GM18909 (cell line): ENCODE data around the gene PSD.

Experiments used
- ATAC-seq: cut with Tn5 transposase; IDR thresholded peaks from one replicate; pipeline ENCODE4 v1.9.1; 2021; ENCODE audit warnings: mild to moderate bottlenecking; ENCODE audit not compliant: unreplicated experiment, poor library complexity

The PSD gene

GRCh38 chr10:102449321-102450123 lies 30.9 kb upstream of the PSD start:
- peak; percentile 42 for ATAC-seq

GRCh38 chr10:102444851-102445250 lies 26.3 kb upstream of the PSD start:
- no peak for ATAC-seq

- ATAC-seq: no peak
Measured at GRCh38 chr10:102438374-102438773, 19.8 kb upstream of the PSD start.

DNA sequence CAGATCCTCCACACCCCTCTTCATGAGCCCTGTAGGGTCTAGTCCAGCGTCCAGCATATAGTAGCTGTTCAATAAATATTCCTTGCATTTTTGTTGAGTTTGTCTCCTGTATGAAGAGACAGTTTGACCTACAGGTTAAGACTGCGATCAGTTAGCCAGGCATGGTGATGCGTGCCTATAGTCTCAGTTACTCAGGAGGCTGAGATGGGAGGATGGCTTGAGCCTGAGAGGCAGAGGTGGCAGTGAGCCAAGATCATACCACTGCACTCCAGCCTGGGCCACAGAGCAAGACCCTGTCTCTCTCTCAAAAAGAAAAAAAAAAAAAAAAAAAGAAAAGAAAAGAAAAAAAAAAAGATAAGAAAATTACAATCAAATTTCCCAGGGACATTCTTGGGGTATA lies 18.9 kb upstream of the PSD start:
- no peak for ATAC-seq

DNA sequence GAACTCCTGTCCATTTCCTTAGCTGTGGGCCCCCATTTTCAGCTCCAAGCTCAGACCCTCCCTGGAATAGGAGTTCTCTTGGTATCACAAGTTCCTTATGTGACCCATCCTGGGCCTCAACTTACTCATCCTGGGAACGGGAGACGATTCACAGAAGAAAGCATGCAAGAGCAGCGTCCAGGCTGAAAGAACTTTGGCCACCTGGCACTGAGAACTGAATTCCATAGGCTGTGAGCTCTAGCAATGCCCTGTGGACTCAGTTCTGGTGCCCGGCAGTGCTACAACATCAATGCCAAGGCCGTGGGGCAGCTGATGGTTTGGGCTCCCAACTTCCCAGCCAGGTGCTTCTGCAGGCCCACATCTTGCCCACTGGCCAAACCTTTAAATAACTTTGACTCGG lies 17.7 kb upstream of the PSD start:
- ATAC-seq: no peak

- no peak for ATAC-seq
Measured at GRCh38 chr10:102435529-102436233, 17.1 kb upstream of the PSD start.

GRCh38 chr10:102435133-102435497 lies 16.5 kb upstream of the PSD start:
- no peak for ATAC-seq

DNA sequence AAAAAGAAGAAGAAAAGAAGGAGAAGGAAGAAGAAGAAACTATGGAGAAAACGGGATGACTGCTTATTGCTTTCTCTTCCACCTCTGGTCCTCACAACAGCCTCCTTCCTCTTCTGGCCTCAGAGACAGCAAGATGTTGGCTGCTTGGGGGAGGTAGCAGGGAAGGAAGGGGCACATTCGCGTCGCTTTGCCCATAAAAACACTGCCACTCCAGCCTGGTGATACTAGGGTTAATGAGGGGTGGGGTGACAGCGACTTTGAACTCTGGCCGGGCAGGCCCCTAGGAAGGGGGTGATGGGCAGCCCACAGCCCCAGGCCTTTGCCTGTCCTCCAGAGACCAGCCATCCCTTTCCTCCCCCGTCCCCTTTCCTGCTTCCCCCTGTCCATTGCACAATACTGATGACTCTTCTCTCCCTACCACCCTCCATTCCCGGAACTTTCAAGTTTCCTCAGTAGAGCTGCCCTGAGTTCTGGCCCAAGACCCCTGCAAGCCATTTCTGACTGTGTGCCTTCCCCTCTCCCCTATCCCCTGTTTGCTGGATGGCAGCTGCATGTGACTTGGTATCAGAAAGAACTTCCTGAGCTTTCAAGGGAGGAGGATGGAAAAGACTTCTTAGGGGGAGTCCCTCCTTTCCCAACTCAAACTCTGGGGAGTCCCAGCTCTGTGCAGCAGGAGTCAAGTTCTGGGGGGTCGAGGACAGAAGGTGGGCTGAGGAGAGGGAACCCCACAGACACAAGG lies 16.0 kb upstream of the PSD start:
- ATAC-seq: no peak

GRCh38 chr10:102433619-102434046 lies 15.0 kb upstream of the PSD start:
- ATAC-seq: no peak

DNA sequence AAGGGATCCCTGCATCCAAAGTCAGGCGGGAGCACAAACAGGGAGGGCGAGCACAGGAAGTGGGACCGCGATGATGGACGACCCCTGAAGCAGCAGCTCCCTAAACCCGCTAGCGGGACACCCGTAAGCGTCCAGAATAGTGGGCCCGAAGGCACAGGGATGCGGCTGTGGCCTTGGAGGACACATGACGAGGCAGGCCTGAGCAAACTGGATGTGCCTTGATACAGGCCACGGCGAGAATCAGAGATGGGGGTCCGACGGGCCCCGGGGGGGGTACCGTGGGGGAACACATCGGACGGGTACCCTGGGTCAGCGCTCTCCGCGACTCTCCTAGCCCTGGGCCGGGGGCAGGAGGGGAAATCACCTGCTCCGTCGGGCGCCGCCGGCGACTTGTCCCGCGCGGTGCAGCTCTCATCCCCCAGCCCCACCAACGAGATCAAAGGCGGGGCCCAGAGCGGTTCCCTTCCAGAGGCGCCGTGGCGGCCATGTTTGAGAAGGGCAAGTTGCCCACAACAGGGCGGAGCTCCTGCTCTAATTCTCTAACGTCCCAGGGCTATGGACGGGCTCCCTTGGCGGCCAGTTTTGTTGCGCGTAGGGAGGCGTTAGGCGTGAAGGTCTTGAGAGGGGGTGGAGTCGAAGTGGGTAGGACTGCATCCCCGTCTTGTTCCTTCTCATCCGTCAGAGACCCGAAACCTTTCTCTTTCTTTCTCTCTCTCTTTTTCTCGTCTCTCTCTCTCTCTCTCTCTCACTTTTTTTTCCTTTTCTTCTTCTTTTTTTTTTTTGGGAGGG lies 13.8 kb upstream of the PSD start, which contains the start of gene CUEDC2:
TSS of gene CUEDC2 (minus strand) at position 413 of the 789 bp plus-strand sequence. CDS start 7,386 bp downstream, outside the sequence.
- ATAC-seq: peak; percentile 83

GRCh38 chr10:102431452-102432124 lies 13.0 kb upstream of the PSD start:
- ATAC-seq: no peak

- ATAC-seq: no peak
Measured at GRCh38 chr10:102429468-102429867, 10.9 kb upstream of the PSD start.

- no peak for ATAC-seq
Measured at GRCh38 chr10:102426803-102427287, 8.3 kb upstream of the PSD start.

GRCh38 chr10:102425444-102425843 lies 6.9 kb upstream of the PSD start:
- ATAC-seq: no peak

DNA sequence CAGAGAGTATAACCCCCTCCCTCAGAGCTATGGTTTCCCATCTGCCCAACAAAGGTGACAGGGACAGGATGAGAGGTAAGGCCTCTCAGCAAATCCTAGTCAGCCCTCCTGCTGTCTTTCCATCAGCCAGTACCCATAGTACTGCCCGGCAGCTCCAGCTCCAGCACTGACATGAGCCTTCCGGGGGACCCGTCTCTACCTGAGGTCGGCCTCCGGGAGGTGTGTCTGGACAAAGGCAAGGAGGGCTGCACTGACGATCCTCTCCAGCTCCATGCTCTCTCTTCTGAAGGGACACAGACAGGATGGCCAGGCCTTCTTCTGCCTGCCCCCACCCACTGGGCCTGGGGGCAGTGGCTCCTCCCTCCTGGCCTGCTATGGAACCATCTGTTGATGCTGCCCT lies 6.3 kb upstream of the PSD start:
- no peak for ATAC-seq

DNA sequence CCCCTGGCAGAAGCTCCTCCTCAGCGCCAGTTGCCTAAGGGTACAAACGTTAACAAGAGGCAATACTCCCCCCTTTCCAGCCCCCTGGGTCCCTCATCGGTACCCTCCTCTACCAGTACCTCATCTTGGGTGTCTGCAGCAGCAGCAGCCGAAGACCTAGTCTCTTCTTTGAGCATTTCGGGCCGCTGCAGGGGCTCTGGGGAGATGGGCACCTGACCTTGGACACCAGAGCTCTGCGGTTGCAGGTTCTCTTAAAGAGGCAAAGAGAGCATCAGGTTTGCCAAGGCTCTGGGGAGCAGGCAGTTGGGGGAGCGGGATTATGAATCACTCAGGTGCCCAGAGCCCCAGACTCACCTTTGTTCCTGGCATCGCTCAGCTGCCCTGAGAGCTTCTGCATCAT lies 5.6 kb upstream of the PSD start:
- no peak for ATAC-seq

DNA sequence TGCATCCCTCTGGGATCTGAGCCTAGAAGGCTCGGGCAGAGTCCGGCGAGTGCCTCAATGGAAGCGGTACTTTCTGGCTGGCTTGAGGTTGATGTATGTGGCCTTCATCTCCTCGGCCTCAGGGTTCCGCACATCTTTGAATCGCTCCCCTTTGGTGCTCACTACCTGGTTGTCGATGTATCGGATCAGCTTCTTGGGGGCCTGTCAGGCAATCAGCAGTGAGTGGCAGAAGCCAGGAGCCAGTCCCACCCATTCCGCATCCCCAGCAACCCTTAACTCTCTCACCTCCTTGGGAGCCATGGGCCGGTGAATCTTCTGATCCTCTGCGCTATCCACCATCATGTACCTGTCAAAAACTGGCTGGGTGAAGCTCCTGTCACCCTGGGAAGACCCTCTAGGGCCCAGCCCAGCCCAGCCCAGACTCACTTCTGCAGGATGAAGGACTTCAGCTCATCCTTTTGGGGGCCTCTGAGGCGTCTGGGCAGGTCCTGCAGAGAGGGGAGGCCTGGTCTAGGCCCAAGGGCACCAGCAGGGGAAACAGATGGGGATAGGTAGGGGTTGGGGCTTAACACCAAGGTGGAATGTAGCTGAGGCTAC lies 4.9 kb upstream of the PSD start:
- ATAC-seq: no peak

- peak; percentile 35 for ATAC-seq
Measured at GRCh38 chr10:102422545-102423129, 4.1 kb upstream of the PSD start.
